H1 (cell line): Measurements from ENCODE around the gene HARS2.
"Not testable (repeated sequence)": the region's sequence is repeated elsewhere in the genome, so short reads cannot be mapped to it uniquely, and the experiment has no call there.

ENCODE experiments used
- CBX8 ChIP-seq: fragments of 300-800, 300-1000 bp; sonication (generic); IDR thresholded peaks from 2 replicates; pipeline ENCODE4 v1.7.1; 2016; ENCODE audit warnings: low read depth, low read length, borderline replicate concordance
- CHD2 ChIP-seq: IDR thresholded peaks from 2 replicates; pipeline ENCODE4 v1.6.1; 2012; ENCODE audit warnings: low read length, improper control_type of control experiment
- CREB1 ChIP-seq: IDR thresholded peaks from 2 replicates; pipeline ENCODE4 v1.6.1; 2012; ENCODE audit warnings: inconsistent platforms
- CTCF ChIP-seq, 3 experiments: IDR thresholded peaks; 1 replicate in 2 of 3; 2 replicates in 1 of 3; pipeline versions ENCODE4 v1.5.1 to v1.6.1; 2011; ENCODE audit warnings: low read length in 3 of 3, mild to moderate bottlenecking in 3 of 3, inconsistent platforms in 2 of 3, low read depth in 1 of 3, moderate library complexity in 1 of 3; ENCODE audit not compliant: insufficient read depth in 1 of 3; ENCODE audit errors: control extremely low read depth in 1 of 3
- E2F6 ChIP-seq: IDR thresholded peaks from 2 replicates; pipeline ENCODE4 v1.6.1; 2012; ENCODE audit warnings: inconsistent platforms
- EZH2 ChIP-seq: fragments of 200-600 bp; sonication (generic); IDR thresholded peaks from 2 replicates; pipeline ENCODE4 v1.7.1; 2012; ENCODE audit warnings: low read depth, mild to moderate bottlenecking, moderate library complexity, low read length, inconsistent platforms; ENCODE audit not compliant: severe bottlenecking
- JUN ChIP-seq: IDR thresholded peaks from 2 replicates; pipeline ENCODE4 v1.6.1; 2011; ENCODE audit warnings: low read depth, mild to moderate bottlenecking, improper control_type of control experiment, low read length
- MAX ChIP-seq: IDR thresholded peaks from 2 replicates; pipeline ENCODE4 v1.6.1; 2012; ENCODE audit warnings: inconsistent platforms
- PHF8 ChIP-seq: fragments of 200-600 bp; sonication (generic); conservative IDR thresholded peaks from 2 replicates; pipeline ENCODE4 v1.7.1; 2012; ENCODE audit warnings: low read depth, mild to moderate bottlenecking, inconsistent platforms, low read length, moderate library complexity
- POLR2AphosphoS5 ChIP-seq: IDR thresholded peaks from 2 replicates; pipeline ENCODE4 v1.6.1; 2011; ENCODE audit warnings: low read depth, low read length
- SIN3A ChIP-seq, 2 experiments: IDR thresholded peaks in 1 of 2; conservative IDR thresholded peaks in 1 of 2; 2 replicates each; pipeline ENCODE4 v1.6.1; 2011 to 2012; ENCODE audit warnings: low read length in 2 of 2, improper control_type of control experiment in 1 of 2, low read depth in 1 of 2, mild to moderate bottlenecking in 1 of 2
- TAF1 ChIP-seq: IDR thresholded peaks from 2 replicates; pipeline ENCODE4 v1.6.1; 2011; ENCODE audit warnings: mild to moderate bottlenecking, low read depth, low read length
- ZNF274 ChIP-seq: IDR thresholded peaks from 2 replicates; pipeline ENCODE4 v1.7.0; 2012; ENCODE audit warnings: low read length, borderline replicate concordance; ENCODE audit errors: extremely low read depth

GRCh38 chr5:140660371-140660770 is 30.9 kb upstream of the HARS2 start:
- TF ChIP-seq SIN3A (conservative IDR thresholded peaks at IDR 0.05 in 1 of 2, IDR thresholded peaks at IDR 0.05 in 1 of 2; ENCODE audit: low read depth in 1 of 2, low read length in 2 of 2); CTCF (IDR thresholded peaks at IDR 0.05; ENCODE audit: control extremely low read depth in 1 of 3, insufficient read depth in 1 of 3, low read depth in 1 of 3, low read length in 3 of 3); JUN; ZNF274; POLR2AphosphoS5; EZH2; CBX8; MAX; PHF8; E2F6; CHD2; TAF1; CREB1: not testable (repeated sequence)
